Glutamatergic neuron (in vitro differentiated cells): ENCODE results near the gene ZNF581. TPM values are rescaled to one million over a fixed set of nuclear protein-coding genes. Genes with fewer than 3 reads are reported as not detected.

Experiments
- DNase-seq: peaks from one replicate; pipeline ENCODE4 v3.0.0; 2022
- H3K27ac Mint-ChIP-seq: one replicate; pipeline ENCODE4 v1.8.0; 2020; ENCODE audit warnings: mild to moderate bottlenecking, mixed read lengths, inconsistent platforms; ENCODE audit not compliant: unreplicated experiment
- H3K27me3 Mint-ChIP-seq: one replicate; pipeline ENCODE4 v1.8.0; 2020; ENCODE audit warnings: mild to moderate bottlenecking, moderate library complexity, mixed read lengths, inconsistent platforms; ENCODE audit not compliant: unreplicated experiment
- H3K36me3 Mint-ChIP-seq: one replicate; pipeline ENCODE4 v1.8.0; 2020; ENCODE audit warnings: mild to moderate bottlenecking, mixed read lengths, inconsistent platforms; ENCODE audit not compliant: unreplicated experiment
- H3K4me1 Mint-ChIP-seq: one replicate; pipeline ENCODE4 v1.8.0; 2020; ENCODE audit warnings: mild to moderate bottlenecking, low read depth, mixed read lengths, inconsistent platforms; ENCODE audit not compliant: unreplicated experiment
- H3K4me3 Mint-ChIP-seq: one replicate; pipeline ENCODE4 v1.8.0; 2020; ENCODE audit warnings: mild to moderate bottlenecking, mixed read lengths, inconsistent platforms; ENCODE audit not compliant: unreplicated experiment
- H3K9me3 Mint-ChIP-seq: one replicate; pipeline ENCODE4 v1.8.0; 2020; ENCODE audit warnings: mild to moderate bottlenecking, moderate library complexity, mixed read lengths, inconsistent platforms; ENCODE audit not compliant: unreplicated experiment
- CTCF ChIP-seq: fragments of 200-600 bp; sonication (generic); IDR thresholded peaks from one replicate; pipeline ENCODE4 v1.5.0; 2021; ENCODE audit not compliant: partially characterized antibody, unreplicated experiment
- total RNA-seq: library from RNA; stranded (reverse); fragmentation: NEBNext Ultra II Directional; extraction: Animal tissue kit (Norgen Biotek cat#: 25700); gene quantifications from one replicate; pipeline ENCODE4 v1.2.1, GENCODE V29; 2021; ENCODE audit not compliant: unreplicated experiment

Gene ZNF581
- total RNA-seq, 1 donor from 2014 or later = 31.0 TPM

- H3K9me3 Mint-ChIP-seq = peaks cover 18% of the 10 kb centered on the region
- TF ChIP-seq CTCF = no peak
- H3K27ac Mint-ChIP-seq = no peak overlapping the region
- H3K36me3 Mint-ChIP-seq = peaks cover 2% of the 10 kb centered on the region
- peaks cover 15% of the 10 kb centered on the region for H3K4me1 Mint-ChIP-seq
- DNase-seq = no peak
- H3K27me3 Mint-ChIP-seq = peaks cover 19% of the 10 kb centered on the region
- peak overlapping the region; percentile 79 for H3K4me3 Mint-ChIP-seq
These were observed 39.7 kb upstream of the ZNF581 start for GRCh38 chr19:55603581-55604292.

- peak overlapping the region; percentile 92 for H3K27ac Mint-ChIP-seq
- TF ChIP-seq CTCF = no peak
- H3K27me3 Mint-ChIP-seq = peaks cover 15% of the 10 kb centered on the region
- peak overlapping the region; percentile 89 for H3K4me3 Mint-ChIP-seq
- H3K4me1 Mint-ChIP-seq = peaks cover 13% of the 10 kb centered on the region
- H3K9me3 Mint-ChIP-seq = peaks cover 12% of the 10 kb centered on the region
- DNase-seq = peak; percentile 96
- peaks cover 4% of the 10 kb centered on the region for H3K36me3 Mint-ChIP-seq
These were observed 38.2 kb upstream of the ZNF581 start for GRCh38 chr19:55605207-55605636.

GRCh38 chr19:55605637-55606470 lies 37.6 kb upstream of the ZNF581 start, which contains the start of gene ZNF865:
Gene ZNF865 (plus strand): TSS chr19:55605647. CDS start chr19:55613619, 7,972 bp downstream.
- peak; percentile 32 for TF ChIP-seq CTCF
- Mint-ChIP-seq H3K36me3 (peaks cover 4% of the 10 kb centered on the region), H3K4me1 (peaks cover 13% of the 10 kb centered on the region), H3K4me3 (peak within 1 kb of the TSS; percentile 99), H3K27ac (peak within 1 kb of the TSS; percentile 94), H3K27me3 (peaks cover 15% of the 10 kb centered on the region), H3K9me3 (peaks cover 11% of the 10 kb centered on the region)
- DNase-seq = peak; percentile 77

GRCh38 chr19:55606471-55606787 lies 37.0 kb upstream of the ZNF581 start:
- Mint-ChIP-seq H3K27ac (peak overlapping the region; percentile 94), H3K9me3 (peaks cover 7% of the 10 kb centered on the region), H3K27me3 (peaks cover 15% of the 10 kb centered on the region), H3K4me3 (peak overlapping the region; percentile 99), H3K36me3 (peaks cover 4% of the 10 kb centered on the region), H3K4me1 (peaks cover 10% of the 10 kb centered on the region)
- no peak for TF ChIP-seq CTCF
- DNase-seq = no peak
